HG02678 (cell line): Measurements from ENCODE around the gene ASAH2B.

Experiments used
- ATAC-seq: cut with Tn5 transposase; IDR thresholded peaks from one replicate; pipeline ENCODE4 v1.9.1; 2021; ENCODE audit warnings: mild to moderate bottlenecking, moderate library complexity; ENCODE audit not compliant: unreplicated experiment

ASAH2B gene

DNA sequence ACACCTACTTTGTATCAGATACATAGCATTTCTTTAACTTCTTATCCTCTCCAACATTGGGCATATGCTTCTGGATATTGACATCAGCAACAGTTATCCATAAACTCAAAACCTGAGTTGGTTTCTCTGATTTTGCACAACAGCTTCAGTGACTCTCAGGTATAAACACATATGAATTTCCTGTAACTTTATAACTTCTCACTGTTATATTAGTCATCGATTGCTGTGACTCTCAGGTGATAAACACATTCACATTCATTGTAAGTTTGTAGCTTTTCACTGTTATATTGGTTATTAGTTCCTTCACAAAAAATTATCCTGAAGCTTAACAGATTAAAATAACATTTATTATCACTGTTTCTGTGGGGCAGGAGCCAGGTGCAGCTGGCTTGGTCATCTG, 57.0 kb downstream of the ASAH2B start:
- ATAC-seq: no peak

DNA sequence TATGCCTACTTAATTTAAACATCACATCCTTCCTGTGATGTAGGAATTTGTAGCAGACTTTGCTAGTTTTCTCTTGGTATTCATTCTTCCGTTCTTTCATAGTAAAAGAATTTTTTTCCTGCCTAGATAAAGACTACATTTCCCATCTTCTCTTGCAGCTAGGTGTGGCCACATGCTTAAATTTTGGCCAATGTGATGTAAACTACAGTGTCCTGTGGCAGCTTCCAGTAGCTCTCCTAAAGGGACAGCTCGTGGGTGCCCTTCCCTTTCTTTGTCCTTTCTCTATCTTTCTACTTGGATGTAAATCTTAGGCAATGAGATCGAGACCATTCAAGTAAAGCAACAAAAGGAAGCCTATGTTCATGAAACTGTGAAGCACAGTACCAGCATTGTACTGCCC, 58.6 kb downstream of the ASAH2B start:
- ATAC-seq: no peak

DNA sequence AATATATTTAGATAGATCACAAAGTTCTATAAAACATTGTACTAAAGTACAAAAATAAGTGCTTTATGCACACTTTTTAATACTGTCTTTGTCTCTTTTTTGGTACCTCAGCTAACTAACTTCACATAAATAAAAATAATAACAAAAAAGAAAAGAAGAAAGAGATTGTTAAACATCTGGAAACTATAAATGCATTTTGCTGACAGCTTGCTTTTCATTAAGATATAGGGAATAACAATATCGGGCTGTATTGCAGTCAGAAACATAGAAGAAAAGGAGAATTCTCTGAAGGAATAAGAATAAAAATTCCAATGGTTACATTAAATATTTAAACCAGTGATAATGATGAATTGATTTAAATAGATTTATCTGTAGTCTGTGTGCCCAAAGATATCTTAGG, 59.9 kb downstream of the ASAH2B start:
- no peak for ATAC-seq

DNA sequence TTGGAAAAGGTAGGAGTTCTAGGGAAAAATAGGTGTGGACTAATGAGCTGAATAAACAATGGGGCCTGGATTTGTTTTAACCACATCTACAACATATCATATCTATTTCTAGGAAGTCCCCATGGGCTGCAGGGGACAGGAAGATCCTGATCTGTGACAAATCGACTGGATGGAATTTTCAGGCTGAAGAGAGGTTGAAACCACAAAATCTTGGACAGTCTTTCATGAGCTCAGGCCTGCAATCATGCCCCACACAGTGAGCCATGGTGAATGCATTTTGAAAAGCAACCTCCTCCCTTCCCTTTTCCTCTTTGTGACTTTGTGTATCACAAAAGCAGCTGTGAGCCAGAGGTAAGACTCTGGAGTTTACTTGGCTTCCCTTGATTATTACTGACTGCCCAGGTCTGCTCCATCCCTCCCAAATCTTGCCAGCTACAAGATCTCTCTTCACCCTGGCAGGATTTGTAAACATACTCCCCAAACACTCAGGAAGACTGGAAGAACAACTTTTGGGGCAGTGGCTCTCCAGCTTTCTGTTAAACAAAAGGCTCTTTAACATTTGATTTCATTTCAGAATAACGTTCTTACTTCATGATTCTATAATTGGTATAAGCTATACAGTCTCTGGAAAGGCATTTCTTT, 66.4 kb downstream of the ASAH2B start:
- ATAC-seq: no peak

DNA sequence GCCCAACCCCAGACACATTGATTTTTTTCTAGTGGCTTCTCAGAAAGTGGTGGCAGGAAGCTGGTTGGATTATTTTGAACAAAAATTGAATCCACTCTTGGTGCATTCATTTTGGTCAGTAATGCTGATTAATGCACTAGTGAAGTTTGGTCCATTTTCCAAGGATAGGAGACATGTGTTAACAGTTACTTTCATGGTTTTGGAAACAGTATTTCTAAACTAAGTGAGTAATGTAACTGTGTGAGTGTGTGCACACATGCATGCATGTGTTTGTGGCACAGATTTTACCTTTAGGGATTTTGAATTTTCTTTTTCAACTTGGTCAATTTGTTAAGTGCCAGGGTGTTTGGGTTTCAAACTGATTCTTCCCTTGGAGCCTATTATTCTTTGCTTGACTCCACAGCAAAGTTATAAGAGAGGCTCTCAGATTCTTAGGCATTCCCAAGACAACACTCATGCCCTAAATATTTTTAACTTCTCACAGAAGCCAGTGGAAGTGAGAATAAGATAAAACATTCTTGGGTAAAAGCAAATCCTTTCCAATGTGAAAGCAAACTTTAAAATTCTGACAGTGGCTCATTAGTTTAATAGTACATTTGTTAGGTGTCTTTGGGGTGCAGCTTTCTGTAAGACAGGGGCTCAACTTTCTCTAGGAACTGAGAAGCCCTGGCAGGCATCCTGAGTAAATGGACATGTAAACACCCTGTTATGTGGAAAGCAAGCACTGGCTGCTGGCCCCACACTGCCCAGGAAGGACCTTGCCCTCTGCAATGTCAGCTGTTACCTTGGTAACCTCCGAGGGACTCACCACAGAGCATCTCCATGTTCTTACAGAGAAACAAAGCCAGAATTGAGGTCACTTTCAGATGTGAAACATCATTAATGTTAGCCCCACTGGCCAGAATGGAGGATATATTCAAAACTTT, 68.4 kb downstream of the ASAH2B start:
- ATAC-seq: no peak
